A673 (cell line): ENCODE data around the gene HERC5. TPM values are rescaled to one million over a fixed set of nuclear protein-coding genes. Genes with fewer than 3 reads are reported as not detected.

Experiments used
- BruUV-seq: library from RNA; stranded (reverse); fragments of 400-500 nt; replicated peaks from 2 replicates; lab custom pipeline; 2021; lab: Mats Ljungman, UMichigan
- CTCF ChIA-PET: fragments of 300-600 bp; sonication (Branson Sonifier 250); formaldehyde crosslinking; loops from one replicate; lab custom pipeline; 2022; ENCODE audit warnings: antibody characterized with exemption; lab: Charles Lee
- POLR2A ChIA-PET: fragments of 300-600 bp; sonication (Branson Sonifier 250); formaldehyde crosslinking; loops from one replicate; lab custom pipeline; 2022; ENCODE audit warnings: antibody characterized with exemption; ENCODE audit not compliant: low non-redundant PET; lab: Charles Lee
- DNase-seq: peaks from one replicate; pipeline ENCODE4 v3.0.0-alpha.2; 2015; ENCODE audit warnings: low spot score
- H3K27ac ChIP-seq: fragments of 200-600 bp; sonication (generic); 2 replicates; pipeline ENCODE4 v1.5.1; 2016; ENCODE audit warnings: mixed run types, low read depth, mild to moderate bottlenecking, mixed read lengths, antibody characterized with exemption, low read length; ENCODE audit not compliant: poor library complexity, severe bottlenecking
- H3K27me3 ChIP-seq: fragments of 200-600 bp; sonication (generic); replicated peaks from 2 replicates; pipeline ENCODE4 v1.6.1; 2017; ENCODE audit warnings: mixed run types, low read depth, mild to moderate bottlenecking, mixed read lengths, antibody characterized with exemption, low read length; ENCODE audit not compliant: insufficient read depth, poor library complexity
- H3K36me3 ChIP-seq: fragments of 200-600 bp; sonication (generic); 2 replicates; pipeline ENCODE4 v1.6.1; 2016; ENCODE audit warnings: mixed run types, mild to moderate bottlenecking, mixed read lengths, antibody characterized with exemption, low read length; ENCODE audit not compliant: insufficient read depth, poor library complexity, severe bottlenecking
- H3K4me1 ChIP-seq: fragments of 200-600 bp; sonication (generic); 2 replicates; pipeline ENCODE4 v1.6.1; 2017; ENCODE audit warnings: mixed run types, mild to moderate bottlenecking, mixed read lengths, antibody characterized with exemption, low read length; ENCODE audit not compliant: insufficient read depth, poor library complexity, severe bottlenecking
- H3K4me3 ChIP-seq: fragments of 200-600 bp; sonication (generic); 2 replicates; pipeline ENCODE4 v1.5.1; 2016; ENCODE audit warnings: low read depth, mixed run types, mild to moderate bottlenecking, mixed read lengths, low read length; ENCODE audit not compliant: poor library complexity, severe bottlenecking
- H3K9me3 ChIP-seq: fragments of 200-600 bp; sonication (generic); 2 replicates; pipeline ENCODE4 v1.6.1; 2016; ENCODE audit warnings: mixed run types, low read depth, mild to moderate bottlenecking, mixed read lengths, antibody characterized with exemption, low read length; ENCODE audit not compliant: poor library complexity, severe bottlenecking
- EZH2 ChIP-seq: fragments of 200-600 bp; sonication (generic); IDR thresholded peaks from 2 replicates; pipeline ENCODE4 v1.6.1; 2017; ENCODE audit warnings: borderline replicate concordance, low read depth, mild to moderate bottlenecking, mixed read lengths, antibody characterized with exemption, low read length; ENCODE audit not compliant: poor library complexity, severe bottlenecking
- intact Hi-C: fragments of 100-400 bp; cut with micrococcal nuclease; formaldehyde crosslinking; loops from one replicate; pipeline ENCODE4 v1.10.0; 2022; ENCODE audit not compliant: unreplicated experiment
- total RNA-seq: library from RNA; stranded (reverse); gene quantifications from 2 replicates; pipeline ENCODE4 v1.2.3, GENCODE V29; 2021
- TF ChIP-seq, protein P1 (sequence below): fragments of 300-800, 200-600 bp; sonication (generic); conservative IDR thresholded peaks from 2 replicates; pipeline ENCODE4 v1.5.1; 2017; ENCODE audit warnings: low read depth, mild to moderate bottlenecking, antibody characterized with exemption, low read length, moderate library complexity, mixed read lengths

Gene HERC5
- total RNA-seq, 1 experiment from 2014 or later = 0.54 TPM

DNA sequence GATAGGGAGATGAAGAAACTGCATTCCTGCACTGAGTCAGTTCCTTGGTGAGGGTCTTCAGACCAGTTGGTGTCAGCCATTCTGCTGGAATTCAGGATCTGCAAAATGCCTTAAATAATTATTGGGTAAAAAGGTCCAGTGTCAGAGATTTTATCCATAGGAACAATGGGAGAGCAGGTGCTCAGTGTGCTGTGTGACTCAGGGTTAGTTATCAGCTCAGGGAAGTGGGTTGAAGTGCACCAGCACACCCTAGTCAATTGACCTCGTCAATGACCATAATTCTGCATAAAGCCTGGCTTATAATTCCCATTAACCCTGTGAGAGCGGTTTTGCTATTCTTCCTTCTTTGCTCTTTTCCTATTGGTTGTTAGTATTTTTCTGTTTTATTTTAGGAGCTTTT, 40.9 kb upstream of the HERC5 start:
- CTCF ChIA-PET = no interaction called here

GRCh38 chr4:88418411-88418810, 38.5 kb upstream of the HERC5 start:
- H3K27ac ChIP-seq = no peak overlapping the region
- no peaks in the 10 kb centered on the region for H3K4me1 ChIP-seq
- DNase-seq = no peak
- ChIA-PET POLR2A (no interaction called here), CTCF (no interaction called here)
- TF ChIP-seq EZH2 = no peak
- TF ChIP-seq, protein P1, sequence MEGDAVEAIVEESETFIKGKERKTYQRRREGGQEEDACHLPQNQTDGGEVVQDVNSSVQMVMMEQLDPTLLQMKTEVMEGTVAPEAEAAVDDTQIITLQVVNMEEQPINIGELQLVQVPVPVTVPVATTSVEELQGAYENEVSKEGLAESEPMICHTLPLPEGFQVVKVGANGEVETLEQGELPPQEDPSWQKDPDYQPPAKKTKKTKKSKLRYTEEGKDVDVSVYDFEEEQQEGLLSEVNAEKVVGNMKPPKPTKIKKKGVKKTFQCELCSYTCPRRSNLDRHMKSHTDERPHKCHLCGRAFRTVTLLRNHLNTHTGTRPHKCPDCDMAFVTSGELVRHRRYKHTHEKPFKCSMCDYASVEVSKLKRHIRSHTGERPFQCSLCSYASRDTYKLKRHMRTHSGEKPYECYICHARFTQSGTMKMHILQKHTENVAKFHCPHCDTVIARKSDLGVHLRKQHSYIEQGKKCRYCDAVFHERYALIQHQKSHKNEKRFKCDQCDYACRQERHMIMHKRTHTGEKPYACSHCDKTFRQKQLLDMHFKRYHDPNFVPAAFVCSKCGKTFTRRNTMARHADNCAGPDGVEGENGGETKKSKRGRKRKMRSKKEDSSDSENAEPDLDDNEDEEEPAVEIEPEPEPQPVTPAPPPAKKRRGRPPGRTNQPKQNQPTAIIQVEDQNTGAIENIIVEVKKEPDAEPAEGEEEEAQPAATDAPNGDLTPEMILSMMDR = no peak
- H3K36me3 ChIP-seq = no peaks in the 10 kb centered on the region
- H3K9me3 ChIP-seq = no peaks in the 10 kb centered on the region
- no peaks in the 10 kb centered on the region for H3K27me3 ChIP-seq
- no peak overlapping the region for H3K4me3 ChIP-seq
- intact Hi-C loops = no loop called here
- BruUV-seq = no TSS peak

More for the DNA sequence above, 40.9 kb upstream of the HERC5 start:
- BruUV-seq = no TSS peak
- DNase-seq = no peak
- no peaks in the 10 kb centered on the region for H3K4me1 ChIP-seq
- H3K9me3 ChIP-seq = no peaks in the 10 kb centered on the region
- intact Hi-C loops = no loop called here
- no peak overlapping the region for H3K27ac ChIP-seq
- no peaks in the 10 kb centered on the region for H3K36me3 ChIP-seq
- POLR2A ChIA-PET = interaction anchor here (0.5 kb wide), 1 partner anchor 249 kb away, joined by 8 read pairs; no protein-coding TSS in a partner anchor
- TF ChIP-seq, protein P1 = no peak
- TF ChIP-seq EZH2 = no peak
- H3K4me3 ChIP-seq = no peak overlapping the region
- H3K27me3 ChIP-seq = no peaks in the 10 kb centered on the region

- no peak for DNase-seq
- Histone ChIP-seq H3K36me3 (no peaks in the 10 kb centered on the region), H3K4me1 (no peaks in the 10 kb centered on the region), H3K9me3 (no peaks in the 10 kb centered on the region), H3K27me3 (peaks cover under 1% of the 10 kb centered on the region), H3K4me3 (no peak overlapping the region), H3K27ac (no peak overlapping the region)
- POLR2A ChIA-PET = no interaction called here
- CTCF ChIA-PET = no interaction called here
- BruUV-seq = no TSS peak
- intact Hi-C loops = no loop called here
- no peak for TF ChIP-seq EZH2
- TF ChIP-seq, protein P1 = no peak
These were observed 37.0 kb upstream of the HERC5 start for GRCh38 chr4:88419874-88420273.
